ENCODE measurements around the gene MYO1H.

GRCh38 chr12:109443794-109444193, 96.1 kb downstream of the MYO1H start:
- TF ChIP-seq CTCF (IDR thresholded peaks at IDR 0.05 in 2 of 3, conservative IDR thresholded peaks at IDR 0.05 in 1 of 3; ENCODE audit: borderline replicate concordance in 1 of 3, insufficient read depth in 1 of 3, low read depth in 2 of 3, low read length in 2 of 3) (no peak), SP1 (IDR thresholded peaks at IDR 0.05; ENCODE audit: low read depth) (no peak), POLR2A (IDR thresholded peaks at IDR 0.05; ENCODE audit: borderline replicate concordance, extremely low read depth, insufficient read depth, insufficient read length) (no peak), POLR2AphosphoS5 (IDR thresholded peaks at IDR 0.05; ENCODE audit: low read depth, low read length) (no peak), TCF7L2 (IDR thresholded peaks at IDR 0.05; ENCODE audit: borderline replicate concordance, extremely low read depth, insufficient read depth, insufficient read length) (no peak), CEBPB (IDR thresholded peaks at IDR 0.05; ENCODE audit: low read depth) (no peak), EZH2 (IDR thresholded peaks at IDR 0.05) (no peak), RAD21 (IDR thresholded peaks at IDR 0.05; ENCODE audit: low read depth) (no peak)

All from HCT116 (cell line).